ENCODE measurements around the gene TIAM2.

GRCh38 chr6:155276638-155277037 lies 281.5 kb downstream of the TIAM2 start:
- TF ChIP-seq CTCF (IDR thresholded peaks at IDR 0.05) = no peak
- TF ChIP-seq POLR2A (IDR thresholded peaks at IDR 0.05) = no peak

Measured in adrenal gland (tissue), 5 donors.